ENCODE results near the gene CHRM4.
"Not testable (repeated sequence)": the region's sequence is repeated elsewhere in the genome, so short reads cannot be mapped to it uniquely, and the experiment has no call there.

The CHRM4 gene

GRCh38 chr11:46377290-46377689 is 14.3 kb downstream of the CHRM4 start:
- no peak overlapping the region for H3K27ac ChIP-seq
- H3K4me3 ChIP-seq: no peak overlapping the region
- no peak overlapping the region for H3K9ac ChIP-seq (ENCODE audit: insufficient read length)
- TF ChIP-seq FOXP2 (optimal IDR thresholded peaks at IDR 0.05; ENCODE audit: control extremely low read depth, extremely low read length, insufficient read depth) (no peak), POLR2AphosphoS5 (IDR thresholded peaks at IDR 0.05; ENCODE audit: borderline replicate concordance, low read depth, low read length) (no peak), EZH2 (IDR thresholded peaks at IDR 0.05) (no peak)
- no peaks in the 10 kb centered on the region; the same call in 1 of the 2 replicates for H3K36me3 ChIP-seq (ENCODE audit: insufficient read depth, low read length)
- no peaks in the 10 kb centered on the region for H3K9me3 ChIP-seq (ENCODE audit: low read depth, low read length)
- DNase-seq (ENCODE audit: low read depth, low spot score): no peak

GRCh38 chr11:46376258-46377050 is 15.1 kb downstream of the CHRM4 start:
- Histone ChIP-seq H3K9me3 (ENCODE audit: low read depth, low read length) (no peaks in the 10 kb centered on the region), H3K4me3 (no peak overlapping the region), H3K36me3 (ENCODE audit: insufficient read depth, low read length) (no peaks in the 10 kb centered on the region; the same call in 1 of the 2 replicates), H3K9ac (ENCODE audit: insufficient read length) (no peak overlapping the region), H3K27ac (no peak overlapping the region)
- TF ChIP-seq FOXP2 (optimal IDR thresholded peaks at IDR 0.05; ENCODE audit: control extremely low read depth, extremely low read length, insufficient read depth): no peak
- no peak for TF ChIP-seq EZH2 (IDR thresholded peaks at IDR 0.05)
- no peak for TF ChIP-seq POLR2AphosphoS5 (IDR thresholded peaks at IDR 0.05; ENCODE audit: borderline replicate concordance, low read depth, low read length)
- DNase-seq (ENCODE audit: low read depth, low spot score): no peak

DNA sequence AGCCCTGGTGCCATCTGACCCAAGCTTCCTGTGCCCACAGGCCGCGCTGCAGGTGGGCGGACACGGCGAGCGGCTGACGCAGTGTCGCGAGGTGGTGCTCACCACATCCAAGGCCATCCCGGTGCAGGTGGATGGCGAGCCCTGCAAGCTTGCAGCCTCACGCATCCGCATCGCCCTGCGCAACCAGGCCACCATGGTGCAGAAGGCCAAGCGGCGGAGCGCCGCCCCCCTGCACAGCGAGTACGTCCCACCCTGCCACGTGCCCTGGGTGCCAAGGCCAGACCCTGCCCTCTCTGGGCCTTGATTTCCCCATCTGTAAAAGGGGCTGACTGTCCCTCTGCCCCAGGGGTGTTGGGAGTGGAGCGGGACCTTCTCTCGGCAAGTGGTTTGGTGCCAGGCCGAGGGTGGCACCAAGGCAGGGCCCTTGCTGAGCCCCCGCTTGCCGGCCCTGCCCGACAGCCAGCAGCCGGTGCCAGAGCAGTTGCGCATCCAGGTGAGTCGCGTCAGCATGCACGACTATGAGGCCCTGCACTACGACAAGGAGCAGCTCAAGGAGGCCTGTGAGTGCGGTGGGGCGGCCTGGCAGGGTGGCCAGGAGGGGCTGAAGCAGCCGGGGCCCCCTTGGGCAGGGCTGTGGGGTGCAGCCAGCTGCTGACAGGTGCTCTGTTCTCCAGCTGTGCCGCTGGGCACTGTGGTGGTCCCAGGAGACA is 16.0 kb downstream of the CHRM4 start:
- Histone ChIP-seq H3K9me3 (ENCODE audit: low read depth, low read length) (no peaks in the 10 kb centered on the region), H3K4me3 (no peak overlapping the region), H3K9ac (ENCODE audit: insufficient read length) (no peak overlapping the region), H3K27ac (no peak overlapping the region), H3K36me3 (ENCODE audit: insufficient read depth, low read length) (no peaks in the 10 kb centered on the region; the same call in 1 of the 2 replicates)
- DNase-seq (ENCODE audit: low read depth, low spot score): no peak
- no peak for TF ChIP-seq FOXP2 (optimal IDR thresholded peaks at IDR 0.05; ENCODE audit: control extremely low read depth, extremely low read length, insufficient read depth)
- TF ChIP-seq POLR2AphosphoS5 (IDR thresholded peaks at IDR 0.05; ENCODE audit: borderline replicate concordance, low read depth, low read length): no peak
- no peak for TF ChIP-seq EZH2 (IDR thresholded peaks at IDR 0.05)

- Histone ChIP-seq H3K36me3 (ENCODE audit: insufficient read depth, low read length) (peaks cover 5% of the 10 kb centered on the region; the same call in 1 of the 2 replicates), H3K9me3 (ENCODE audit: low read depth, low read length) (no peaks in the 10 kb centered on the region), H3K27ac (no peak overlapping the region), H3K4me3 (no peak overlapping the region), H3K9ac (ENCODE audit: insufficient read length) (no peak overlapping the region)
- no peak for DNase-seq (ENCODE audit: low read depth, low spot score)
- no peak for TF ChIP-seq POLR2AphosphoS5 (IDR thresholded peaks at IDR 0.05; ENCODE audit: borderline replicate concordance, low read depth, low read length)
- TF ChIP-seq FOXP2 (optimal IDR thresholded peaks at IDR 0.05; ENCODE audit: control extremely low read depth, extremely low read length, insufficient read depth): no peak
- TF ChIP-seq EZH2 (IDR thresholded peaks at IDR 0.05): no peak
These were observed 16.8 kb downstream of the CHRM4 start for GRCh38 chr11:46374815-46375214.

GRCh38 chr11:46373787-46374740 is 17.5 kb downstream of the CHRM4 start:
- Histone ChIP-seq H3K27ac (no peak overlapping the region), H3K36me3 (ENCODE audit: insufficient read depth, low read length) (peaks cover 7% of the 10 kb centered on the region; the same call in 1 of the 2 replicates), H3K9ac (ENCODE audit: insufficient read length) (no peak overlapping the region), H3K4me3 (no peak overlapping the region), H3K9me3 (ENCODE audit: low read depth, low read length) (no peaks in the 10 kb centered on the region)
- no peak for TF ChIP-seq EZH2 (IDR thresholded peaks at IDR 0.05)
- no peak for TF ChIP-seq FOXP2 (optimal IDR thresholded peaks at IDR 0.05; ENCODE audit: control extremely low read depth, extremely low read length, insufficient read depth)
- no peak for TF ChIP-seq POLR2AphosphoS5 (IDR thresholded peaks at IDR 0.05; ENCODE audit: borderline replicate concordance, low read depth, low read length)
- no peak for DNase-seq (ENCODE audit: low read depth, low spot score)

DNA sequence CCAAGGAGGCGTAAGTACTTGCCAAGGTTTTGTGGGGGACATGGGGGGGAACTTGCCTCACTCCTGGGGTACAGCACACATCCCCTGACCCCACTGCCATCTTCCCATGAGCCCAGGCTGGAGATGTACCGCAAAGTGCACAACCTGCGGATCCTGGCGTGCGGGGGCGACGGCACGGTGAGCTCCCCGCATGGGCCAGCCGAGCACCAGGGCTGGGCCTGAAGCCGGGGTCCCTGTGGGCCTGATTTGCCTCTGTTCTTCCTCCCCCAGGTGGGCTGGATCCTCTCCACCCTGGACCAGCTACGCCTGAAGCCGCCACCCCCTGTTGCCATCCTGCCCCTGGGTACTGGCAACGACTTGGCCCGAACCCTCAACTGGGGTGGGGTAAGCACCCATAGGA is 19.1 kb downstream of the CHRM4 start:
- H3K9ac ChIP-seq (ENCODE audit: insufficient read length); DNase-seq (ENCODE audit: low read depth, low spot score); H3K36me3 ChIP-seq (ENCODE audit: insufficient read depth, low read length): not testable (repeated sequence)

GRCh38 chr11:46372086-46372485 is 19.5 kb downstream of the CHRM4 start:
- H3K4me3 ChIP-seq: no peak overlapping the region
- DNase-seq (ENCODE audit: low read depth, low spot score): no peak
- H3K9me3 ChIP-seq (ENCODE audit: low read depth, low read length): no peaks in the 10 kb centered on the region
- peaks cover 7% of the 10 kb centered on the region; the same call in 1 of the 2 replicates for H3K36me3 ChIP-seq (ENCODE audit: insufficient read depth, low read length)
- H3K27ac ChIP-seq: no peak overlapping the region
- no peak for TF ChIP-seq EZH2 (IDR thresholded peaks at IDR 0.05)
- no peak for TF ChIP-seq POLR2AphosphoS5 (IDR thresholded peaks at IDR 0.05; ENCODE audit: borderline replicate concordance, low read depth, low read length)
- no peak for TF ChIP-seq FOXP2 (optimal IDR thresholded peaks at IDR 0.05; ENCODE audit: control extremely low read depth, extremely low read length, insufficient read depth)
- H3K9ac ChIP-seq (ENCODE audit: insufficient read length): no peak overlapping the region

More for the DNA sequence above, 19.1 kb downstream of the CHRM4 start:
- not testable (repeated sequence) for H3K9me3 ChIP-seq (ENCODE audit: low read depth, low read length); H3K27ac ChIP-seq; H3K4me3 ChIP-seq

- not testable (repeated sequence) for DNase-seq (ENCODE audit: low read depth, low spot score); H3K9me3 ChIP-seq (ENCODE audit: low read depth, low read length); H3K4me3 ChIP-seq; H3K27ac ChIP-seq; H3K9ac ChIP-seq (ENCODE audit: insufficient read length); H3K36me3 ChIP-seq (ENCODE audit: insufficient read depth, low read length)
These were observed 20.3 kb downstream of the CHRM4 start for GRCh38 chr11:46371262-46371661.

Data from SK-N-MC (cell line).